ENCODE results near the gene KIF3B. TPM values are rescaled to one million over a fixed set of nuclear protein-coding genes. Genes with fewer than 3 reads are reported as not detected.
A peak's percentile ranks its signal among the peaks of the same experiment; 100 is the strongest.

KIF3B gene
- total RNA-seq, 2 experiments from 2014 or later = 38.9 to 39.4 TPM

- Mint-ChIP-seq H3K27me3 (no peaks in the 10 kb centered on the region), H3K4me1 (ENCODE audit: low read depth) (peaks cover 57% of the 10 kb centered on the region), H3K9me3 (no peaks in the 10 kb centered on the region), H3K36me3 (peaks cover 15% of the 10 kb centered on the region), H3K4me3 (no peak overlapping the region), H3K27ac (peak overlapping the region; percentile 38)
- ChIA-PET CTCF (interaction anchor here (0.6 kb wide), 1 partner anchor 448 kb away, joined by 3 read pairs; no protein-coding TSS in a partner anchor), POLR2A (interaction anchor here (1.1 kb wide), 1 partner anchor 15 kb away, joined by 3 read pairs; no protein-coding TSS in a partner anchor)
- intact Hi-C loops (cut with micrococcal nuclease) = loop anchor here (1.0 kb wide), 1 partner anchor 33 kb away; no protein-coding TSS in a partner anchor
- DNase-seq = no peak
These were observed 23.2 kb downstream of the KIF3B start for GRCh38 chr20:32300647-32301046.

DNA sequence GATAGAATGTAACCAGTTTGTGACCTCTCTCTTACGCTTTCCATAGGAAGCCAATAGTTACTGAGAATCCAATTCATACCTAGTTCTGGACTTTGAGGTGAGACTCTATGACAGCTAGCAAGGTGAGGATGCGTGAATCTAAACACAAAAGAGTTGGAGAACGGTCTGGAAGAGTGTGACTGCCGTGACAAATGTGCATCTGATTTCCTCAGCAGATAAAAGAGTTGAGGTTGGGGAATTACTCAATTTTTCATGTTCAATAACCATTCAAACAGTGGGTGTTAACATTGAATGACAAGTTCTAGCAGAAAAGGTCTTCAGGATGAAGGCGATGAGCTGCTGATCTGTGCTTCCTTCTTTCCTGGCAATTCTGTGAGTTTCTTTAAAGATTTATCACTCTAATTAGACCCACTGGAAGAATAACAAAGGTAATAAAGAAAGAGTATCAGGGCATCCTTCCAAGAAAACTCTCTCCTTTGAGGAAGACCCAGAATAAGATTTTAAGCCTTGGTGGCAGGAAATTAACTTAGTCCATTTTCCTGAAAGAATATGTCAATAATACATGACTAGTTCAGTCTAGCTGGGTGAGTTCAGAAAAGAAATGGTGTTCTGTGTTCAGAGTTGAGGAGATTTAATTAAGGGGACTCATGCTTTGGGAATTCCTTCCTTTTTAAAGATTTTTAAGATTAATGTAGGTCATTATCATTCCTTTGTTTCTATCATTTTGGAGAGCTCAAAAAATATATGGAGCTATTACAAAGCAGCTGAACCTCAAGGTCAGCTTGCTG lies 24.5 kb downstream of the KIF3B start:
- ChIA-PET POLR2A (interaction anchor here (0.6 to 1.1 kb wide), 4 partner anchors 16 to 98 kb away, joined by 3 to 4 read pairs (median 3); no protein-coding TSS in a partner anchor), CTCF (interaction anchor here (0.6 to 1.5 kb wide), 2 partner anchors 25 to 54 kb away, joined by 3 to 4 read pairs; partner anchors contain the start of gene KIF3B)
- Mint-ChIP-seq H3K4me1 (ENCODE audit: low read depth) (peaks cover 52% of the 10 kb centered on the region), H3K27me3 (no peaks in the 10 kb centered on the region), H3K36me3 (peaks cover 17% of the 10 kb centered on the region), H3K27ac (peak overlapping the region; percentile 66), H3K9me3 (no peaks in the 10 kb centered on the region), H3K4me3 (peak overlapping the region; percentile 14)
- no peak for DNase-seq
- intact Hi-C loops (cut with micrococcal nuclease) = loop anchor here (2.0 kb wide), 1 partner anchor 17 kb away; no protein-coding TSS in a partner anchor

- POLR2A ChIA-PET = interaction anchor here (0.6 to 0.8 kb wide), 3 partner anchors 20 to 99 kb away, joined by 3 to 4 read pairs (median 3); no protein-coding TSS in a partner anchor
- no peaks in the 10 kb centered on the region for H3K27me3 Mint-ChIP-seq
- peak overlapping the region; percentile 66 for H3K27ac Mint-ChIP-seq
- H3K4me1 Mint-ChIP-seq (ENCODE audit: low read depth) = peaks cover 47% of the 10 kb centered on the region
- H3K36me3 Mint-ChIP-seq = peaks cover 18% of the 10 kb centered on the region
- CTCF ChIA-PET = interaction anchor here (1.5 kb wide), 1 partner anchor 25 kb away, joined by 3 read pairs; the partner anchor contains the start of gene KIF3B
- intact Hi-C loops (cut with micrococcal nuclease) = loop anchor here (2.0 kb wide), 1 partner anchor 18 kb away; no protein-coding TSS in a partner anchor
- no peaks in the 10 kb centered on the region for H3K9me3 Mint-ChIP-seq
- no peak for DNase-seq
- no peak overlapping the region for H3K4me3 Mint-ChIP-seq
These were observed 25.0 kb downstream of the KIF3B start for GRCh38 chr20:32302507-32302872.

GRCh38 chr20:32304131-32304746 lies 26.8 kb downstream of the KIF3B start:
- peaks cover 18% of the 10 kb centered on the region for H3K36me3 Mint-ChIP-seq
- POLR2A ChIA-PET = no interaction called here
- H3K27ac Mint-ChIP-seq = peak overlapping the region; percentile 28
- CTCF ChIA-PET = no interaction called here
- intact Hi-C loops (cut with micrococcal nuclease) = no loop called here
- H3K9me3 Mint-ChIP-seq = no peaks in the 10 kb centered on the region
- H3K4me3 Mint-ChIP-seq = no peak overlapping the region
- DNase-seq = no peak
- H3K27me3 Mint-ChIP-seq = no peaks in the 10 kb centered on the region
- peaks cover 38% of the 10 kb centered on the region for H3K4me1 Mint-ChIP-seq (ENCODE audit: low read depth)

DNA sequence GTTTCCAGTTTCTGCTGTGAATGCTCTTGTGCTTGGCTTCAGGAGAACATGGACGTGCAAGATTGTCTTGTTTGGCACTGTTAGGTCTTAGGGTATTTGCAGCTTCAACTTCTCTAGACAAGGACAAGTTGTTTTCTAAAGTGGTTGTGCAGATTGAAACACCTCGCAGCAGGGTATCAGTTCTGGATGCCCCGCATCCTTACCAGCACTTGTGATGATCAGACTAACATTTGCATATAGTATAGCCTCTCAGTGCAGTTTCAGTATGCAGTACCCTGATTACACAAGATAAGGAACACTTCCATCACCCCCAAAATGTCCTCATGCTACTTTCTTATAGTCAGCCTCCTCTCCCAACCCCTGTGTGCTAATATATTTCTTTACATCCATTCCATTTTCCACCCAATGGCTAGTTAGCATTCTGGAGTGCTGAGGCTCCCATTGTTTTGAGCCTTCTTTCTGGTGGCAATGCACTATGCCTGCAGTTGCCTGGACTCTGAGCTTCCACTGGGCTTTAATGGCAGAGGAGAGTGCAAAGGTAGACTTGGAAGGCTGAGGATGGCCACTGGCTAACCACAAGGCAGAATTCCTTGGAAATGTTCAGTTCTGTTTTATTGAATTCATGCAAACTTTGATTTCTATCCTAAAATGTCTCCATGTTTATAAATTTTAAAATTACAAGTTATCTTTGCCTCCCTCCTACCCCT lies 35.4 kb downstream of the KIF3B start:
- ChIA-PET CTCF (no interaction called here), POLR2A (interaction anchor here (0.8 kb wide), 1 partner anchor 31 kb away, joined by 3 read pairs; no protein-coding TSS in a partner anchor)
- DNase-seq = no peak
- intact Hi-C loops (cut with micrococcal nuclease) = no loop called here
- Mint-ChIP-seq H3K4me3 (no peak overlapping the region), H3K9me3 (no peaks in the 10 kb centered on the region), H3K4me1 (ENCODE audit: low read depth) (peaks cover 13% of the 10 kb centered on the region), H3K27me3 (no peaks in the 10 kb centered on the region), H3K27ac (peak overlapping the region; percentile 57), H3K36me3 (peaks cover 53% of the 10 kb centered on the region)

DNA sequence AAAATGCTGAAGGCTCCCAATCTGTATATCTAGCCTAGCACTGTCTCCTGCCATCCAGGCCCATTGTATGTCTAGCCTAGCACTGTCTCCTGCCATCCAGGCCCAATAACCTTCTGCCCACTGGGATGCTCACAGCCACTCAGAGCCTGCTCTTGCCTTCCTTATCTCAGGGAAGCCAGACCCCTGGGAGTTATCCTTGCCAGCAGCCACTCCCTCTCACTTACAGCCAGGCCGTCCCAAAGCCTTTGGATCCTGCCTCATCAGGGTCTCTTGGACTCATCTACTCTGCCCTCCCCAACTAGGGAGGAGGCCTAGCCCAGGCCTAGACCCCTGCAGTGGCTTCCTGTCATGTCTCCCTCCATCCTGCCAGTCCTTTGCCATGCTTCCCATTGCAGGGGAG lies 37.3 kb downstream of the KIF3B start:
- Mint-ChIP-seq H3K27ac (peak overlapping the region; percentile 44), H3K4me1 (ENCODE audit: low read depth) (peaks cover 22% of the 10 kb centered on the region), H3K27me3 (no peaks in the 10 kb centered on the region), H3K4me3 (no peak overlapping the region), H3K9me3 (no peaks in the 10 kb centered on the region), H3K36me3 (peaks cover 57% of the 10 kb centered on the region)
- CTCF ChIA-PET = no interaction called here
- intact Hi-C loops (cut with micrococcal nuclease) = no loop called here
- POLR2A ChIA-PET = no interaction called here
- no peak for DNase-seq

DNA sequence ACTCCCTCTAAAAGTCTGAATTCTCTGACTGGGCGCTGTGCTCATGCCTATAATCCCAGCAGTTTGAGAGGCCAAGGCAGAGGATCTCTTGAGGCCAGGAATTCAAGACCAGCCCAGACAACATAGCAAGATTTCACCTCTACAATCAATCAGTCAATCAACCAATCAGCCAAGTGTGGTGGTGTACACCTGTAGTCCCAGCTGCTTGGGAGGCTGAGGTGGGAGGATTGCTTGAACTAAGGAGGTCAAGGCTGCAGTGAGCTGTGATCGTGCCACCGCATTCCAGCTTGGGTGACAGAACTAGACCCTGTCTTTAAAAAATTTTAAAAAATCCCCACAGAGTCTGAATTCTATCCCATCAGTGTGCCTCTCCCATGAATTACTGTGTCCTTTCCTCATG lies 37.9 kb downstream of the KIF3B start:
- Mint-ChIP-seq H3K27ac (no peak overlapping the region), H3K4me3 (no peak overlapping the region), H3K4me1 (ENCODE audit: low read depth) (peaks cover 22% of the 10 kb centered on the region), H3K27me3 (no peaks in the 10 kb centered on the region), H3K9me3 (no peaks in the 10 kb centered on the region), H3K36me3 (peaks cover 52% of the 10 kb centered on the region)
- DNase-seq = no peak
- POLR2A ChIA-PET = no interaction called here
- intact Hi-C loops (cut with micrococcal nuclease) = no loop called here
- CTCF ChIA-PET = interaction anchor here (1.6 kb wide), 1 partner anchor 29 kb away, joined by 5 read pairs; no protein-coding TSS in a partner anchor

DNA sequence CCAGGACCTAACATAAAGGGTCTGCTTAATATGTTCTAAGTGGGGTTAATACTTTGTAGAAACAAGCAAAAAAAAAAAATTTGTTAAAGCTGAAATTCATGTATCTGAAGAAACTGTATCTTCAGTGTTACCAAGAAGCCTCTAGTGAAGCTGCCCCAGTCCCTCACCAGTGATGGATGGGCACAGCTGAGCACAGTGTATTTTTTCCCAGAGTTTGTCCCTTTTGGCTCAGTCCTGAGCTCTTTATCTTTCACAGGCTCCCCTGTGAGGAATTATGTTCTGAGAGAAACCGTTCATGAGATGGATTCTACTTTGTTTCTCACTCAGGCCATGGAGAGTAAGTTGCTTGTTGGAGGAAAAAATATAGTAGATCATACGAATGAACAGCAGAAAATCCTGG lies 38.4 kb downstream of the KIF3B start:
- Mint-ChIP-seq H3K27ac (peak overlapping the region; percentile 63), H3K36me3 (peaks cover 52% of the 10 kb centered on the region), H3K4me3 (no peak overlapping the region), H3K4me1 (ENCODE audit: low read depth) (peaks cover 21% of the 10 kb centered on the region), H3K9me3 (no peaks in the 10 kb centered on the region), H3K27me3 (no peaks in the 10 kb centered on the region)
- CTCF ChIA-PET = interaction anchor here (1.6 kb wide), 1 partner anchor 30 kb away, joined by 5 read pairs; no protein-coding TSS in a partner anchor
- POLR2A ChIA-PET = interaction anchor here (0.7 kb wide), 1 partner anchor 24 kb away, joined by 3 read pairs; no protein-coding TSS in a partner anchor
- intact Hi-C loops (cut with micrococcal nuclease) = no loop called here
- DNase-seq = no peak

- peak overlapping the region; percentile 63 for H3K27ac Mint-ChIP-seq
- intact Hi-C loops (cut with micrococcal nuclease) = no loop called here
- CTCF ChIA-PET = interaction anchor here (1.0 to 1.6 kb wide), 2 partner anchors 31 to 45 kb away, joined by 3 to 5 read pairs; no protein-coding TSS in a partner anchor
- DNase-seq = no peak
- peaks cover 26% of the 10 kb centered on the region for H3K4me1 Mint-ChIP-seq (ENCODE audit: low read depth)
- no peak overlapping the region for H3K4me3 Mint-ChIP-seq
- H3K27me3 Mint-ChIP-seq = no peaks in the 10 kb centered on the region
- POLR2A ChIA-PET = interaction anchor here (0.7 to 0.8 kb wide), 2 partner anchors 12 to 24 kb away, joined by 3 read pairs; no protein-coding TSS in a partner anchor
- H3K36me3 Mint-ChIP-seq = peaks cover 56% of the 10 kb centered on the region
- H3K9me3 Mint-ChIP-seq = no peaks in the 10 kb centered on the region
These were observed 39.2 kb downstream of the KIF3B start for GRCh38 chr20:32316667-32317066.

- no peaks in the 10 kb centered on the region for H3K9me3 Mint-ChIP-seq
- POLR2A ChIA-PET = no interaction called here
- H3K27me3 Mint-ChIP-seq = no peaks in the 10 kb centered on the region
- H3K36me3 Mint-ChIP-seq = peaks cover 49% of the 10 kb centered on the region
- intact Hi-C loops (cut with micrococcal nuclease) = loop anchor here (2.0 kb wide), 1 partner anchor 34 kb away; no protein-coding TSS in a partner anchor
- peaks cover 18% of the 10 kb centered on the region for H3K4me1 Mint-ChIP-seq (ENCODE audit: low read depth)
- CTCF ChIA-PET = no interaction called here
- H3K4me3 Mint-ChIP-seq = no peak overlapping the region
- peak overlapping the region; percentile 47 for H3K27ac Mint-ChIP-seq
- peak; percentile 34 for DNase-seq
These were observed 41.6 kb downstream of the KIF3B start for GRCh38 chr20:32319100-32319499.

GRCh38 chr20:32320305-32320704 lies 42.9 kb downstream of the KIF3B start:
- peak overlapping the region; percentile 18 for H3K27ac Mint-ChIP-seq
- DNase-seq = no peak
- H3K9me3 Mint-ChIP-seq = no peaks in the 10 kb centered on the region
- no peaks in the 10 kb centered on the region for H3K27me3 Mint-ChIP-seq
- intact Hi-C loops (cut with micrococcal nuclease) = loop anchor here (5.0 kb wide), 1 partner anchor 37 kb away; the partner anchor contains the start of gene ASXL1
- H3K36me3 Mint-ChIP-seq = peaks cover 45% of the 10 kb centered on the region
- CTCF ChIA-PET = interaction anchor here (0.6 kb wide), 1 partner anchor 36 kb away, joined by 4 read pairs; no protein-coding TSS in a partner anchor
- POLR2A ChIA-PET = no interaction called here
- H3K4me3 Mint-ChIP-seq = no peak overlapping the region
- H3K4me1 Mint-ChIP-seq (ENCODE audit: low read depth) = peaks cover 18% of the 10 kb centered on the region
